NCI-H1092 treated with DMSO at 0.1 percent for 48 hours (cell line): ENCODE data around the gene MIAT.
"Not testable (repeated sequence)": the region's sequence is repeated elsewhere in the genome, so short reads cannot be mapped to it uniquely, and the experiment has no call there.

Experiments used
- DNase-seq: peaks from one replicate; lab custom pipeline; 2025; lab: John Stamatoyannopoulos, UW

The MIAT gene

GRCh38 chr22:26656891-26657851, at the start of gene MIAT:
Gene MIAT, plus strand, starts transcription at chr22:26657588.
- peak; percentile 61 for DNase-seq

DNA sequence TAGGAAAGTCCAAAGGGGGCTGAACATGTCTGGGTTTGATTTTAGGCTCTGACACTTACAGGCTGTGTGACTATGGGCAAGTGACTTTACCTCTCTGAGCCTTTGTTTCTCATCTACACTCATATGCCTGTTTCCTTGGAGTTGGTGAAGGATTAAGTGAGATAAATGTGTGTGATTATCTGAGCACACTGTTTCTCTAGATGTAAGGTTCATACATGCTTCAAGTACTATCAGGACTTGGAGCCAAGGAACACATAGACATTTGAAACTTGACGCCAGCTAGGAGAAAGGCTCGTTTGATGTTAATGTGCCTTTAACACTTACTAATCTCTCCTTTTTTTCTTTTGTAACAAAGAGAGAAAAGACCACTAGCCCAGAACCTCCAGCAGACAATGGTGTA, 49.3 kb upstream of the MIAT start:
- no peak for DNase-seq

GRCh38 chr22:26609287-26609686, 48.1 kb upstream of the MIAT start:
- no peak for DNase-seq

- DNase-seq = no peak
Measured at GRCh38 chr22:26610072-26610958, 47.1 kb upstream of the MIAT start.

DNA sequence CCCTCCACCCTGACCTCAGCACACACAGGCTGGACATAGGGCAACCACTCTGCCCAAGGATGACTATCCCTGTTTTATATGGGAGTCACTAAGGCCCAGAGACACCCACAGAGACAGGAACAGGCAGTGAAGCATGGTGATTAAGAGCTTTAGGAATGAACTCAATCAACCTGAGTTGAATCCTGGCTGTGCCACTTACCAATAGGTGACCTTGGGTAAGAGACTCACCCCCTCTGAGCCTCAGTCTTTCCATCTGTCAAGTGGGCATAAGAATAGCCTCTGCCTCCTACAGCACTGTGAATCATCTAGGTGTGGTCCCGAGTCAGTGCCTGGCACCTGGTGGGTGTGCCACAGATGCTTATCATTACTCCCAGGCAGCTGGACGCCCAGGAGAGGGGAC, 46.4 kb upstream of the MIAT start:
- no peak for DNase-seq

DNA sequence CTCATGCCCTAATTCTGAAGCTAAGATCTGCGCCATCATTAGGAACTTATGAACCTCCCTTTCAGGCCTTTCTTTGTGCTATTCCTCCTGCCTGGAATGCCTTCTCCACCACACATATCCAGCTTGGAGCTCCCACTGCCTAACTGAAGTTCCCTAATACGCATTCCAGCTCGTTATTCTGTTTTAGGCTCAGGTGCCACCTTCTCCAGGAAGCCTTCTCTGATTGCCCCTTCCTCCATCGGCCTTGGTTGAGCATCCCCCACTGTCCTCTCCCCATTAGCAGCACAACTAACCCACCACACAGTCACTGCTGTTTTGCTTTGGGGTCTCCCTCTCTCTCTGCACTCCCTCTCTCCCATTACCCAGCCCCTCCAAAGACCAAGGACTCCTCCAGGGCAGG, 44.7 kb upstream of the MIAT start:
- no peak for DNase-seq

- DNase-seq = not testable (repeated sequence)
Measured at GRCh38 chr22:26613753-26614152, 43.6 kb upstream of the MIAT start.

- no peak for DNase-seq
Measured at GRCh38 chr22:26614322-26614721, 43.1 kb upstream of the MIAT start.

DNA sequence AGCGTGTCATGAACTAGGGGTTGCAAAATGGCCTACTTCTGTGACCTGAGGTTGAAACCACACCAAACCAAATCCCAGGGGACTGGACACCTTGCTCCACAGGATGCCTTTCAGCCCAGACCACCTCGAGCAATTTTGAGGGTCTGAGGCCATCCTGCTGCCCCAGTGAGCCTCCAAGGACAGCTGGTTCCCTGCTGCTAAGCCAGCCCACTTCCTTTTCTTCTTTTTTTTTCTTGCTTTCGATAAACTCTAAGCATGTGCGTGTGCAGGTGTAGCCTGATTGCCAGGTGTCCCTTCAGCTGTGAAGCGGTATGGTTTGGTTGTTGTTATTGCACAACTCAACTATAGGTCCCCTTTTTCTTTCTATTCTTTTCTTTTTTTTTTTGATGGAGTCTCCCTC, 42.2 kb upstream of the MIAT start:
- no peak for DNase-seq

DNA sequence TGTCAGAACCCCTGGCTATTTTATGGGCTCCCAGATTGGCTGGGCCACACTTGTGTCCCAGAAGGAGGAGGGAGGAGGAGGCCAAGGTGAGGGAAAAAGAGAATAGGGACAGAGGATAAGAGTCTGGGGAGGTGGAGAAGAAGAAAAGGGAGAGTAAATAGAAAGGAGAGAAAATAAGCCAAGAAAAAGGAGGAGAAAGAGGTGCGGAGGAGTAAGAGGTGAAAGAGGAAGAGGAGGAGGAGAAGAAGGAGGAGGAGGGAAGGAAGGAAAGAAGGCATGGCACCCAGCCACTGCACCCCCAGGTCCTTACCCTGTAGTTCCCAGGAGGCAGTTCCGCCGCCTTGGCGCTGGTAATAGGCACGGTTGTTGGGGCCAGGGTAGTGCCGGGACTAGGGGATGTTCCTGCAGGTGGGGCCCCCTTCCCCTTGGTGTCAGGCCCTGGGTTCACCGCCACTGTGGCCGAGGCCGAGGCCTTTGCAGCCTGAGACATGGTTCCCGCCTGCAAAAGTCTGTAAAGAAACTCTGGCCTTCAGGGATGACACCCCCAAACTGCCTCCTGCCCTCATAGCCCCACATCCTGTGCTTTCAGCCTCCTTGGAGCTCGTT, 41.5 kb upstream of the MIAT start:
- no peak for DNase-seq

GRCh38 chr22:26616650-26617049, 40.7 kb upstream of the MIAT start:
- DNase-seq = no peak

GRCh38 chr22:26617271-26618199, 39.9 kb upstream of the MIAT start, which contains the start of gene CRYBB1:
Gene CRYBB1, minus strand, starts transcription at chr22:26618027. Its CDS starts 1,708 bp downstream, at chr22:26616319.
- DNase-seq = no peak

GRCh38 chr22:26618455-26618854, 38.9 kb upstream of the MIAT start:
- DNase-seq = no peak

DNA sequence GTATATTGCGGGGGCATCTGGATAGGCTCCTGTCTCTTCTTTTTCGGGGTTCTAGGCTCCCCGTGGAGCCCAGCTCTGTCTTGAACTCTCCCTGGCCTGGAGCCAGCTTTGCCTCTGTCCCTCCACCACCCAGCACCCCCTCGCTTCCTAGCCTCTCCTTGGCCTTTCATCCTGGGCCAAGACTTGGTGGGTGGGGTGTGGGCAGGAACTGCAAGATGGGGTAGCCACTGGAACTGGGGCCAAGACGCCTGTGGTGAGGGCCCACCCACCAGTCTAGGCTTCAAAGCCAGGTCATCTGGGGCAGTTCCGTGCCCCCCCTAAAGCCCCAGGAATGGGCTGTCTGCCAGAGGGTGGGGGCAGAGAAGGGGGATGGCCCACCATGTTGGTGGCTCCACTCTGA, 37.9 kb upstream of the MIAT start:
- no peak for DNase-seq

- no peak for DNase-seq
Measured at GRCh38 chr22:26620197-26620596, 37.2 kb upstream of the MIAT start.

GRCh38 chr22:26621663-26622062, 35.7 kb upstream of the MIAT start, which contains the start of gene CRYBA4:
Gene CRYBA4, plus strand, starts transcription at chr22:26621963. Its CDS starts 634 bp downstream, at chr22:26622597.
- DNase-seq = no peak

DNA sequence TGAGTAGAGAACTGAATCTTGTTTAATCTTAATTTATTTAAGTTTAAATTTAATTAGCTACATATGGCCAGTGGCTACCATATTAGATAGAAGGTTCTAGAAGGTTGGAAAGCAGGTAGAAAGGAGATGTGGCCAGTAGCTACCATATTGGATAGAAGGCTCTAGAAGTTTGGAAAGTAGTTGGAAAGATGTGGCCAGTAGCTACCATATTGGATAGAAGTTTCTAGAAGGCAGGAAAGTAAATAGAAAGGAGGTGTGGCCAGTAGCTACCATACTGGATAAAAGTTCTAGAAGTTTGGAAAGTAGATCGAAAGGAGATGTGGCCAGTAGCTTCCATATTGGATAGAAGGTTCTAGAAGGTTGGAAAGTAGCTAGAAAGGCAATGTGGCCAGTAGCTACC, 33.4 kb upstream of the MIAT start:
- no peak for DNase-seq

- DNase-seq = no peak
Measured at GRCh38 chr22:26624803-26625202, 32.6 kb upstream of the MIAT start.

- DNase-seq = no peak
Measured at GRCh38 chr22:26629988-26630761, 27.2 kb upstream of the MIAT start.

- DNase-seq = no peak
Measured at GRCh38 chr22:26631282-26631681, 26.1 kb upstream of the MIAT start.
